ENCODE data around the gene JADE2. TPM values are rescaled to one million over a fixed set of nuclear protein-coding genes. Genes with fewer than 3 reads are reported as not detected.

Gene JADE2
- total RNA-seq, 1 experiment from 2014 or later = 39.9 TPM

GRCh38 chr5:134570365-134570758, 44.9 kb downstream of the JADE2 start (continued):
- TF ChIP-seq ATF3 (IDR thresholded peaks at IDR 0.05) = no peak

GRCh38 chr5:134570886-134571285, 45.4 kb downstream of the JADE2 start:
- intact Hi-C loops (cut with micrococcal nuclease) = no loop called here
- BruUV-seq (replicated peaks) = no TSS peak
- H3K4me1 ChIP-seq (ENCODE audit: control insufficient read depth in 1 of 2, insufficient read depth in 2 of 2, low read length in 2 of 2) = no peaks in the 10 kb centered on the region
- ATAC-seq = no peak
- H2AFZ ChIP-seq (ENCODE audit: low read depth, low read length, poor library complexity, severe bottlenecking) = no peak overlapping the region
- H3K9ac ChIP-seq (ENCODE audit: low read length) = no peak overlapping the region
- no peak overlapping the region for H3K4me3 ChIP-seq (replicated peaks in 1 of 2; ENCODE audit: low read depth in 1 of 2, low read length in 2 of 2)
- H3K27me3 ChIP-seq (ENCODE audit: insufficient read depth, low read length) = no peaks in the 10 kb centered on the region
- H3K4me2 ChIP-seq (ENCODE audit: low read length) = no peak overlapping the region
- H3K27ac ChIP-seq (ENCODE audit: low read depth, low read length) = no peak overlapping the region
- no peak for TF ChIP-seq POLR2AphosphoS5 (IDR thresholded peaks at IDR 0.05; ENCODE audit: low read depth, low read length)
- TF ChIP-seq ELF1 (IDR thresholded peaks at IDR 0.05; ENCODE audit: borderline replicate concordance, low read depth) = no peak
- no peaks in the 10 kb centered on the region for H3K79me2 ChIP-seq (ENCODE audit: insufficient read depth, low read length)
- CTCF ChIA-PET = no interaction called here
- POLR2A ChIA-PET = no interaction called here
- no peaks in the 10 kb centered on the region for H4K20me1 ChIP-seq (ENCODE audit: insufficient read depth)
- H3K9me3 ChIP-seq (ENCODE audit: control insufficient read depth in 1 of 2, insufficient read depth in 1 of 2, low read depth in 1 of 2, low read length in 2 of 2) = no peaks in the 10 kb centered on the region
- H3K9me2 ChIP-seq (ENCODE audit: insufficient read depth) = no peaks in the 10 kb centered on the region
- no peak for DNase-seq (ENCODE audit: low read depth, low spot score)
- peaks cover 2 to 10% of the 10 kb centered on the region in 2 experiments; a peak in 2 of 4 replicates for H3K36me3 ChIP-seq (ENCODE audit: control insufficient read depth in 1 of 2, insufficient read depth in 2 of 2, low read length in 2 of 2)
- RAD21 ChIA-PET (ENCODE audit: low non-redundant PET in 1 of 2, low total read pairs in 2 of 2, uncharacterized antibody in 2 of 2, unreplicated experiment in 2 of 2) = no interaction called here

GRCh38 chr5:134571693-134572405, 46.4 kb downstream of the JADE2 start:
- Histone ChIP-seq H3K27me3 (ENCODE audit: insufficient read depth, low read length) (no peaks in the 10 kb centered on the region), H3K9ac (ENCODE audit: low read length) (no peak overlapping the region), H3K79me2 (ENCODE audit: insufficient read depth, low read length) (no peaks in the 10 kb centered on the region), H3K9me2 (ENCODE audit: insufficient read depth) (no peaks in the 10 kb centered on the region), H4K20me1 (ENCODE audit: insufficient read depth) (no peaks in the 10 kb centered on the region), H3K4me2 (ENCODE audit: low read length) (no peak overlapping the region), H3K9me3 (ENCODE audit: control insufficient read depth in 1 of 2, insufficient read depth in 1 of 2, low read depth in 1 of 2, low read length in 2 of 2) (no peaks in the 10 kb centered on the region), H3K4me1 (ENCODE audit: control insufficient read depth in 1 of 2, insufficient read depth in 2 of 2, low read length in 2 of 2) (peaks cover 0 to 3% of the 10 kb centered on the region in 2 experiments; a peak in 2 of 4 replicates), H3K4me3 (replicated peaks in 1 of 2; ENCODE audit: low read depth in 1 of 2, low read length in 2 of 2) (no peak overlapping the region), H2AFZ (ENCODE audit: low read depth, low read length, poor library complexity, severe bottlenecking) (no peak overlapping the region), H3K27ac (ENCODE audit: low read depth, low read length) (no peak overlapping the region), H3K36me3 (ENCODE audit: control insufficient read depth in 1 of 2, insufficient read depth in 2 of 2, low read length in 2 of 2) (peaks cover 2 to 10% of the 10 kb centered on the region in 2 experiments; a peak in 2 of 4 replicates)
- intact Hi-C loops (cut with micrococcal nuclease) = no loop called here
- ATAC-seq = no peak
- no peak for DNase-seq (ENCODE audit: low read depth, low spot score)
- BruUV-seq (replicated peaks) = no TSS peak
- CTCF ChIA-PET = no interaction called here
- POLR2A ChIA-PET = no interaction called here
- RAD21 ChIA-PET (ENCODE audit: low non-redundant PET in 1 of 2, low total read pairs in 2 of 2, uncharacterized antibody in 2 of 2, unreplicated experiment in 2 of 2) = no interaction called here
- TF ChIP-seq, protein P1, sequence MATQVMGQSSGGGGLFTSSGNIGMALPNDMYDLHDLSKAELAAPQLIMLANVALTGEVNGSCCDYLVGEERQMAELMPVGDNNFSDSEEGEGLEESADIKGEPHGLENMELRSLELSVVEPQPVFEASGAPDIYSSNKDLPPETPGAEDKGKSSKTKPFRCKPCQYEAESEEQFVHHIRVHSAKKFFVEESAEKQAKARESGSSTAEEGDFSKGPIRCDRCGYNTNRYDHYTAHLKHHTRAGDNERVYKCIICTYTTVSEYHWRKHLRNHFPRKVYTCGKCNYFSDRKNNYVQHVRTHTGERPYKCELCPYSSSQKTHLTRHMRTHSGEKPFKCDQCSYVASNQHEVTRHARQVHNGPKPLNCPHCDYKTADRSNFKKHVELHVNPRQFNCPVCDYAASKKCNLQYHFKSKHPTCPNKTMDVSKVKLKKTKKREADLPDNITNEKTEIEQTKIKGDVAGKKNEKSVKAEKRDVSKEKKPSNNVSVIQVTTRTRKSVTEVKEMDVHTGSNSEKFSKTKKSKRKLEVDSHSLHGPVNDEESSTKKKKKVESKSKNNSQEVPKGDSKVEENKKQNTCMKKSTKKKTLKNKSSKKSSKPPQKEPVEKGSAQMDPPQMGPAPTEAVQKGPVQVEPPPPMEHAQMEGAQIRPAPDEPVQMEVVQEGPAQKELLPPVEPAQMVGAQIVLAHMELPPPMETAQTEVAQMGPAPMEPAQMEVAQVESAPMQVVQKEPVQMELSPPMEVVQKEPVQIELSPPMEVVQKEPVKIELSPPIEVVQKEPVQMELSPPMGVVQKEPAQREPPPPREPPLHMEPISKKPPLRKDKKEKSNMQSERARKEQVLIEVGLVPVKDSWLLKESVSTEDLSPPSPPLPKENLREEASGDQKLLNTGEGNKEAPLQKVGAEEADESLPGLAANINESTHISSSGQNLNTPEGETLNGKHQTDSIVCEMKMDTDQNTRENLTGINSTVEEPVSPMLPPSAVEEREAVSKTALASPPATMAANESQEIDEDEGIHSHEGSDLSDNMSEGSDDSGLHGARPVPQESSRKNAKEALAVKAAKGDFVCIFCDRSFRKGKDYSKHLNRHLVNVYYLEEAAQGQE (IDR thresholded peaks at IDR 0.05; ENCODE audit: low read depth) = no peak
- TF ChIP-seq TCF7L2 (IDR thresholded peaks at IDR 0.05; ENCODE audit: borderline replicate concordance, extremely low read depth, insufficient read depth, insufficient read length) = no peak
- TF ChIP-seq POLR2AphosphoS5 (IDR thresholded peaks at IDR 0.05; ENCODE audit: low read depth, low read length) = no peak
- no peak for TF ChIP-seq ATF3 (IDR thresholded peaks at IDR 0.05)
- no peak for TF ChIP-seq ZNF274 (IDR thresholded peaks at IDR 0.05; ENCODE audit: low read depth, low read length)
- no peak for TF ChIP-seq YY1 (IDR thresholded peaks at IDR 0.05; ENCODE audit: extremely low read depth, insufficient replicate concordance, low read depth, low read length)
- no peak for TF ChIP-seq ZFX (IDR thresholded peaks at IDR 0.05)
- TF ChIP-seq SIN3A (IDR thresholded peaks at IDR 0.05; ENCODE audit: low read depth) = no peak
- TF ChIP-seq JUND (IDR thresholded peaks at IDR 0.05) = no peak
- no peak for TF ChIP-seq EZH2 (IDR thresholded peaks at IDR 0.05)
